Ascending aorta (tissue), 2 donors: ENCODE measurements around the gene GTF2H3. TPM values are rescaled to one million over a fixed set of nuclear protein-coding genes. Genes with fewer than 3 reads are reported as not detected.

Source experiments
- DNase-seq, 2 donors: peaks; one replicate each; pipeline ENCODE4 v3.0.0-alpha.2; 2019; ENCODE audit warnings: low spot score in 2 of 2
- H3K27ac ChIP-seq, 2 donors: fragments of 200-600 bp; sonication (generic); one replicate each; pipeline ENCODE4 v1.5.1; 2016 to 2017; ENCODE audit warnings: mild to moderate bottlenecking in 1 of 2
- H3K27me3 ChIP-seq: fragments of 200-600 bp; sonication (generic); one replicate; pipeline ENCODE4 v1.5.1; 2017
- H3K36me3 ChIP-seq, 2 donors: fragments of 200-600 bp; sonication (generic); one replicate each; pipeline ENCODE4 v1.5.1; 2016
- H3K4me1 ChIP-seq, 2 donors: fragments of 200-600 bp; sonication (generic); one replicate each; pipeline ENCODE4 v1.5.1; 2016 to 2017; ENCODE audit warnings: mild to moderate bottlenecking in 1 of 2
- H3K4me3 ChIP-seq, 2 donors: fragments of 200-600 bp; sonication (generic); one replicate each; pipeline ENCODE4 v1.5.1; 2016 to 2017; ENCODE audit warnings: mild to moderate bottlenecking in 1 of 2
- H3K9me3 ChIP-seq, 2 donors: fragments of 200-600 bp; sonication (generic); one replicate each; pipeline ENCODE4 v1.5.1; 2016
- CTCF ChIP-seq, 3 experiments: fragments of 200-600 bp in 2 of 3; fragments of 450-650 bp in 1 of 3; sonication (generic) in 2 of 3; IDR thresholded peaks; one replicate each; pipeline ENCODE4 v1.5.1; 2016 to 2019; ENCODE audit warnings: antibody characterized with exemption in 3 of 3, mild to moderate bottlenecking in 1 of 3, moderate library complexity in 1 of 3
- intact Hi-C: fragments of 100-400 bp; cut with DNase I; formaldehyde crosslinking; loops from one replicate; pipeline ENCODE4 v1.15.1; 2023
- total RNA-seq: library from RNA; depleted of rRNA; stranded (reverse); fragments of >200 nt; gene quantifications from one replicate; pipeline ENCODE4 v1.1.0, GENCODE V29; 2016

GTF2H3 gene
- total RNA-seq, 1 donor from 2014 or later: 12.0 TPM

GRCh38 chr12:123676616-123677320, 43.1 kb downstream of the GTF2H3 start:
- no peak for TF ChIP-seq CTCF (IDR thresholded peaks at IDR 0.05)
- DNase-seq: no peak
- H3K9me3 ChIP-seq: no peaks in the 10 kb centered on the region
- peaks cover under 1 to 5% of the 10 kb centered on the region in 2 donors for H3K4me1 ChIP-seq
- intact Hi-C loops: no loop called here
- H3K27me3 ChIP-seq: no peaks in the 10 kb centered on the region
- H3K4me3 ChIP-seq: no peak overlapping the region
- H3K27ac ChIP-seq: no peak overlapping the region
- H3K36me3 ChIP-seq: peaks cover 18 to 24% of the 10 kb centered on the region in 2 donors

GRCh38 chr12:123678981-123679380, 45.4 kb downstream of the GTF2H3 start:
- no peak for TF ChIP-seq CTCF (IDR thresholded peaks at IDR 0.05)
- Histone ChIP-seq H3K9me3 (no peaks in the 10 kb centered on the region), H3K4me3 (no peak overlapping the region), H3K27me3 (no peaks in the 10 kb centered on the region), H3K36me3 (peaks cover 26 to 28% of the 10 kb centered on the region in 2 donors), H3K4me1 (no peaks in the 10 kb centered on the region), H3K27ac (no peak overlapping the region)
- intact Hi-C loops: no loop called here
- DNase-seq: no peak

- no peak overlapping the region for H3K27ac ChIP-seq
- no peak overlapping the region for H3K4me3 ChIP-seq
- DNase-seq: no peak
- no peaks in the 10 kb centered on the region for H3K9me3 ChIP-seq
- H3K4me1 ChIP-seq: no peaks in the 10 kb centered on the region
- intact Hi-C loops: no loop called here
- H3K36me3 ChIP-seq: peaks cover 26 to 31% of the 10 kb centered on the region in 2 donors
- no peaks in the 10 kb centered on the region for H3K27me3 ChIP-seq
- TF ChIP-seq CTCF (IDR thresholded peaks at IDR 0.05): no peak
These were observed 48.0 kb downstream of the GTF2H3 start for GRCh38 chr12:123681605-123682004.

- Histone ChIP-seq H3K9me3 (no peaks in the 10 kb centered on the region), H3K4me3 (no peak overlapping the region), H3K4me1 (no peaks in the 10 kb centered on the region), H3K27me3 (no peaks in the 10 kb centered on the region), H3K27ac (no peak overlapping the region), H3K36me3 (peaks cover 36 to 43% of the 10 kb centered on the region in 2 donors)
- intact Hi-C loops: no loop called here
- no peak for DNase-seq
- no peak for TF ChIP-seq CTCF (IDR thresholded peaks at IDR 0.05)
These were observed 50.3 kb downstream of the GTF2H3 start for GRCh38 chr12:123683964-123684363.

- H3K27me3 ChIP-seq: no peaks in the 10 kb centered on the region
- no peak overlapping the region for H3K27ac ChIP-seq
- no peak overlapping the region for H3K4me3 ChIP-seq
- intact Hi-C loops: no loop called here
- no peak for DNase-seq
- no peaks in the 10 kb centered on the region for H3K4me1 ChIP-seq
- TF ChIP-seq CTCF (IDR thresholded peaks at IDR 0.05): no peak
- H3K9me3 ChIP-seq: no peaks in the 10 kb centered on the region
- peaks cover 33 to 36% of the 10 kb centered on the region in 2 donors for H3K36me3 ChIP-seq
These were observed 53.1 kb downstream of the GTF2H3 start for GRCh38 chr12:123686636-123687190.
